ENCODE results near the gene GALNT18. TPM values are rescaled to one million over a fixed set of nuclear protein-coding genes. Genes with fewer than 3 reads are reported as not detected.

Gene GALNT18
- total and polyA plus RNA-seq, 8 donors: 2.0 to 8.9 (median 4.7) TPM

- Histone ChIP-seq H3K4me3 (no peak overlapping the region), H3K27me3 (no peaks in the 10 kb centered on the region), H3K9me3 (no peaks in the 10 kb centered on the region), H3K36me3 (no peaks in the 10 kb centered on the region), H3K27ac (no peak overlapping the region), H3K4me1 (no peaks in the 10 kb centered on the region)
- 83 to 89% methylated on average over 6 of the region's 6 CpGs for WGBS, 2 donors
- no peak for TF ChIP-seq CTCF (IDR thresholded peaks at IDR 0.05)
- intact Hi-C loops (cut with DNase I): no loop called here
- ATAC-seq: no peak
- FAIRE-seq: no peak
- DNase-seq: no peak
Observed at GRCh38 chr11:11413776-11414175, 208.0 kb downstream of the GALNT18 start.

- no peaks in the 10 kb centered on the region for H3K4me1 ChIP-seq
- H3K36me3 ChIP-seq: no peaks in the 10 kb centered on the region
- no peaks in the 10 kb centered on the region for H3K27me3 ChIP-seq
- H3K27ac ChIP-seq: no peak overlapping the region
- WGBS, 2 donors: 81 to 88% methylated on average over 8 of the region's 8 CpGs
- intact Hi-C loops (cut with DNase I): no loop called here
- H3K4me3 ChIP-seq: no peak overlapping the region
- FAIRE-seq (no peak), DNase-seq (no peak), ATAC-seq (no peak)
- no peak for TF ChIP-seq CTCF (IDR thresholded peaks at IDR 0.05)
- no peaks in the 10 kb centered on the region for H3K9me3 ChIP-seq
Observed at GRCh38 chr11:11411401-11411985, 210.3 kb downstream of the GALNT18 start.

GRCh38 chr11:11409901-11410300, 211.9 kb downstream of the GALNT18 start:
- DNase-seq: no peak
- Histone ChIP-seq H3K4me1 (no peaks in the 10 kb centered on the region), H3K4me3 (no peak overlapping the region), H3K27me3 (no peaks in the 10 kb centered on the region), H3K36me3 (no peaks in the 10 kb centered on the region), H3K9me3 (no peaks in the 10 kb centered on the region), H3K27ac (no peak overlapping the region)
- no peak for TF ChIP-seq CTCF (IDR thresholded peaks at IDR 0.05)
- intact Hi-C loops (cut with DNase I): no loop called here
- FAIRE-seq: no peak
- no peak for ATAC-seq
- 67 to 69% methylated on average over 3 of the region's 3 CpGs for WGBS, 2 donors

GRCh38 chr11:11409224-11409623, 212.6 kb downstream of the GALNT18 start:
- no peak for TF ChIP-seq CTCF (IDR thresholded peaks at IDR 0.05)
- Histone ChIP-seq H3K9me3 (no peaks in the 10 kb centered on the region), H3K4me1 (no peaks in the 10 kb centered on the region), H3K27ac (no peak overlapping the region), H3K4me3 (no peak overlapping the region), H3K36me3 (no peaks in the 10 kb centered on the region), H3K27me3 (no peaks in the 10 kb centered on the region)
- DNase-seq (no peak), FAIRE-seq (no peak), ATAC-seq (no peak)
- intact Hi-C loops (cut with DNase I): no loop called here
- 83 to 86% methylated on average over 6 of the region's 6 CpGs for WGBS, 2 donors

- intact Hi-C loops (cut with DNase I): no loop called here
- no peaks in the 10 kb centered on the region for H3K4me1 ChIP-seq
- no peak for DNase-seq
- 87 to 91% methylated on average over 11 of the region's 11 CpGs for WGBS, 2 donors
- no peak for ATAC-seq
- H3K36me3 ChIP-seq: no peaks in the 10 kb centered on the region
- TF ChIP-seq CTCF (IDR thresholded peaks at IDR 0.05): no peak
- no peak overlapping the region for H3K27ac ChIP-seq
- FAIRE-seq: no peak
- H3K4me3 ChIP-seq: no peak overlapping the region
- H3K27me3 ChIP-seq: no peaks in the 10 kb centered on the region
- H3K9me3 ChIP-seq: no peaks in the 10 kb centered on the region
Observed at GRCh38 chr11:11408436-11409221, 213.2 kb downstream of the GALNT18 start.

Data from pancreas (tissue), 10 donors.